ENCODE data around the gene NR3C1.

Gene NR3C1

DNA sequence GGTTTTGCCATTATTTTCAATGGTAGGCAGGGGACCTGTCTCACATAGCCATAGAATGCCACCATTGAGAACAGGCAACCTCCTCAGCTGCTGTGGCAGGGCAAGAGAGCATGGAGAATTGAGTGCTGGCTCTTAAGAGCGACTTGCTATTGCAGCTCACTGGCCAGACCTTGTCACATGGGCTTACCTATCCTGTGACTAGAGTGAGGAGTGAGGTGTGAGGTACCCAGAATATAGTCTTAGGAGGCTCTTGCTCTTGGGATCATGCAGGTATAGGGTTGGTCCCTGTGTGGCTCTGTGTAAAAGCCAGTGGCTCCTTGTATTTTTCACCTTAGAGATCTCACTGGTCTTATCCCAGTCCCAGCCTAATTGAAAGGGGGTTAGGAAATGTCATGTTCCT lies 39.8 kb upstream of the NR3C1 start:
- no peaks in the 10 kb centered on the region for H3K79me2 ChIP-seq (ENCODE audit: insufficient read depth, low read length)
- no peaks in the 10 kb centered on the region for H3F3A ChIP-seq (ENCODE audit: insufficient read depth)
- no peaks in the 10 kb centered on the region for H3K9me3 ChIP-seq (ENCODE audit: insufficient read depth, low read length)
- no peak overlapping the region for H3K9ac ChIP-seq (ENCODE audit: low read length)
- TF ChIP-seq, protein P1, sequence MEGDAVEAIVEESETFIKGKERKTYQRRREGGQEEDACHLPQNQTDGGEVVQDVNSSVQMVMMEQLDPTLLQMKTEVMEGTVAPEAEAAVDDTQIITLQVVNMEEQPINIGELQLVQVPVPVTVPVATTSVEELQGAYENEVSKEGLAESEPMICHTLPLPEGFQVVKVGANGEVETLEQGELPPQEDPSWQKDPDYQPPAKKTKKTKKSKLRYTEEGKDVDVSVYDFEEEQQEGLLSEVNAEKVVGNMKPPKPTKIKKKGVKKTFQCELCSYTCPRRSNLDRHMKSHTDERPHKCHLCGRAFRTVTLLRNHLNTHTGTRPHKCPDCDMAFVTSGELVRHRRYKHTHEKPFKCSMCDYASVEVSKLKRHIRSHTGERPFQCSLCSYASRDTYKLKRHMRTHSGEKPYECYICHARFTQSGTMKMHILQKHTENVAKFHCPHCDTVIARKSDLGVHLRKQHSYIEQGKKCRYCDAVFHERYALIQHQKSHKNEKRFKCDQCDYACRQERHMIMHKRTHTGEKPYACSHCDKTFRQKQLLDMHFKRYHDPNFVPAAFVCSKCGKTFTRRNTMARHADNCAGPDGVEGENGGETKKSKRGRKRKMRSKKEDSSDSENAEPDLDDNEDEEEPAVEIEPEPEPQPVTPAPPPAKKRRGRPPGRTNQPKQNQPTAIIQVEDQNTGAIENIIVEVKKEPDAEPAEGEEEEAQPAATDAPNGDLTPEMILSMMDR (IDR thresholded peaks at IDR 0.05; ENCODE audit: insufficient read depth, low read length, poor library complexity, severe bottlenecking) = no peak
- no peak for TF ChIP-seq EZH2phosphoT487 (conservative IDR thresholded peaks at IDR 0.05; ENCODE audit: low read length)
- no peaks in the 10 kb centered on the region for H3K36me3 ChIP-seq (ENCODE audit: low read length)
- H4K20me1 ChIP-seq (ENCODE audit: low read depth, low read length) = no peaks in the 10 kb centered on the region
- no peak overlapping the region for H3K4me3 ChIP-seq (ENCODE audit: insufficient read depth, low read length, poor library complexity, severe bottlenecking)
- H3K27me3 ChIP-seq (ENCODE audit: low read length) = no peaks in the 10 kb centered on the region
- H3K9me2 ChIP-seq (replicated peaks; ENCODE audit: insufficient read depth, low read length) = no peaks in the 10 kb centered on the region
- no peak overlapping the region for H3K27ac ChIP-seq (ENCODE audit: low read depth, low read length)
- H2AFZ ChIP-seq (ENCODE audit: low read depth, low read length, severe bottlenecking) = no peak overlapping the region
- no peak overlapping the region for H3K4me2 ChIP-seq (ENCODE audit: low read depth, low read length, poor library complexity, severe bottlenecking)

DNA sequence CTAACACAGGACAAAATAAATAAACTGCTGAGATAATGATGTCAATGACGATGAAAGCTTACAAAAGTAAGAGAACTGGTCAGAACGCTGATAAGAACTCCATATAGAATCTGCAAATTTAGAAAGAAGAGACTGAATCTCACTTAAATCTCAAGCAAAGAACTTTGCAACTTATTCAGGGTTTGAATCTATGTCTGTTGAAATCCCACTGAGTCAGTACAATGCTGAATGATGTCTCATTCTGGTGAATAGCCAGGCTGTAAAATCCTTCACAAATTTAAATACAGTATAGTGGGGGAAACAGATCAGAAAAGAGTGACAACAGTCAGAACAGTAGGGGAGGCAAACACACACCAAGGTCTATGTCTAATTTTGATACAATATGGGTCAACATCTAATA lies 38.9 kb upstream of the NR3C1 start:
- H3K4me3 ChIP-seq (ENCODE audit: insufficient read depth, low read length, poor library complexity, severe bottlenecking) = no peak overlapping the region
- H3K27ac ChIP-seq (ENCODE audit: low read depth, low read length) = no peak overlapping the region
- H3K9ac ChIP-seq (ENCODE audit: low read length) = no peak overlapping the region
- no peaks in the 10 kb centered on the region for H3K27me3 ChIP-seq (ENCODE audit: low read length)
- H4K20me1 ChIP-seq (ENCODE audit: low read depth, low read length) = no peaks in the 10 kb centered on the region
- H3K79me2 ChIP-seq (ENCODE audit: insufficient read depth, low read length) = no peaks in the 10 kb centered on the region
- H2AFZ ChIP-seq (ENCODE audit: low read depth, low read length, severe bottlenecking) = no peak overlapping the region
- H3F3A ChIP-seq (ENCODE audit: insufficient read depth) = no peaks in the 10 kb centered on the region
- no peaks in the 10 kb centered on the region for H3K9me3 ChIP-seq (ENCODE audit: insufficient read depth, low read length)
- H3K36me3 ChIP-seq (ENCODE audit: low read length) = no peaks in the 10 kb centered on the region
- H3K4me2 ChIP-seq (ENCODE audit: low read depth, low read length, poor library complexity, severe bottlenecking) = no peak overlapping the region
- H3K9me2 ChIP-seq (replicated peaks; ENCODE audit: insufficient read depth, low read length) = no peaks in the 10 kb centered on the region
- no peak for TF ChIP-seq EZH2phosphoT487 (conservative IDR thresholded peaks at IDR 0.05; ENCODE audit: low read length)
- TF ChIP-seq, protein P1 (IDR thresholded peaks at IDR 0.05; ENCODE audit: insufficient read depth, low read length, poor library complexity, severe bottlenecking) = no peak

DNA sequence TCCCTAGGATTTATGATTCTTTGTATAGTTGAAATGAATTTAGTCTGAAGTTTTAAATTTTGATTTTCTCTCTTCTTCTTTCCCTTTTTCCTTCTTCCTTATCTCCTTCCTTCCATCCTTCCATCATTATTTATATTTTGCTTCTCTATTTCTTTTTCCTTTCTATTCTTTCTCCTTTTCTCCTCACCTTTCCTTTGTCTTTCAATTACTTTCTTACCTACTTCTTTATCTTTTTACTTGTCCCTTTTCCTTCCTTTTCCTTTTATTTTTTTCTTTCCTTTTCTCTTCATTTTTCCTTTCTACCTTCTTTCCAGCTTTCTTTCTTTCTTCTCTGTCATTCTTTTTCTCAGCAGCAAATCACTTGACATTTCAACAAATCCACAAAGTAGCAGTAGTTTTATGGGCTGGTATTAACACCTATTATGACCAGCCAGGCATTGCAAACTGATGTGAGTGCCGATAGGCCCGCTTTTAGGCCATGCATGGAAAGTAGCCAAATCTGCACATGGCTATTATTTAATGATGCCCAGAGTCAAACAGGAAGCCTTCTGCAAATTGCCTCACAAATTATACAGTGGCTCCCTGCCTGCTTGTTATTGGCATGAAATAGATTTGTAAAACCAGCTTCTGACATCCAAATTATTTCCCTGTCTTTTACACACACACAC lies 37.1 kb upstream of the NR3C1 start:
- TF ChIP-seq EZH2phosphoT487 (conservative IDR thresholded peaks at IDR 0.05; ENCODE audit: low read length) = no peak
- TF ChIP-seq, protein P1 (IDR thresholded peaks at IDR 0.05; ENCODE audit: insufficient read depth, low read length, poor library complexity, severe bottlenecking) = no peak
- Histone ChIP-seq H3K9ac (ENCODE audit: low read length) (no peak overlapping the region), H3K79me2 (ENCODE audit: insufficient read depth, low read length) (no peaks in the 10 kb centered on the region), H2AFZ (ENCODE audit: low read depth, low read length, severe bottlenecking) (no peak overlapping the region), H3K9me3 (ENCODE audit: insufficient read depth, low read length) (no peaks in the 10 kb centered on the region), H3K9me2 (replicated peaks; ENCODE audit: insufficient read depth, low read length) (no peaks in the 10 kb centered on the region), H3K27me3 (ENCODE audit: low read length) (no peaks in the 10 kb centered on the region), H4K20me1 (ENCODE audit: low read depth, low read length) (no peaks in the 10 kb centered on the region), H3K27ac (ENCODE audit: low read depth, low read length) (no peak overlapping the region), H3K4me3 (ENCODE audit: insufficient read depth, low read length, poor library complexity, severe bottlenecking) (no peak overlapping the region), H3K36me3 (ENCODE audit: low read length) (no peaks in the 10 kb centered on the region), H3K4me2 (ENCODE audit: low read depth, low read length, poor library complexity, severe bottlenecking) (no peak overlapping the region), H3F3A (ENCODE audit: insufficient read depth) (peaks cover 14% of the 10 kb centered on the region)
